ENCODE results near the gene HRH1. TPM values are rescaled to one million over a fixed set of nuclear protein-coding genes. Genes with fewer than 3 reads are reported as not detected.
A peak's percentile ranks its signal among the peaks of the same experiment; 100 is the strongest.

The HRH1 gene
- total and polyA plus RNA-seq, 10 of the 15 experiments (the other 5 are each of a cell fraction or from before 2014, with no cell fraction given) = not detected

DNA sequence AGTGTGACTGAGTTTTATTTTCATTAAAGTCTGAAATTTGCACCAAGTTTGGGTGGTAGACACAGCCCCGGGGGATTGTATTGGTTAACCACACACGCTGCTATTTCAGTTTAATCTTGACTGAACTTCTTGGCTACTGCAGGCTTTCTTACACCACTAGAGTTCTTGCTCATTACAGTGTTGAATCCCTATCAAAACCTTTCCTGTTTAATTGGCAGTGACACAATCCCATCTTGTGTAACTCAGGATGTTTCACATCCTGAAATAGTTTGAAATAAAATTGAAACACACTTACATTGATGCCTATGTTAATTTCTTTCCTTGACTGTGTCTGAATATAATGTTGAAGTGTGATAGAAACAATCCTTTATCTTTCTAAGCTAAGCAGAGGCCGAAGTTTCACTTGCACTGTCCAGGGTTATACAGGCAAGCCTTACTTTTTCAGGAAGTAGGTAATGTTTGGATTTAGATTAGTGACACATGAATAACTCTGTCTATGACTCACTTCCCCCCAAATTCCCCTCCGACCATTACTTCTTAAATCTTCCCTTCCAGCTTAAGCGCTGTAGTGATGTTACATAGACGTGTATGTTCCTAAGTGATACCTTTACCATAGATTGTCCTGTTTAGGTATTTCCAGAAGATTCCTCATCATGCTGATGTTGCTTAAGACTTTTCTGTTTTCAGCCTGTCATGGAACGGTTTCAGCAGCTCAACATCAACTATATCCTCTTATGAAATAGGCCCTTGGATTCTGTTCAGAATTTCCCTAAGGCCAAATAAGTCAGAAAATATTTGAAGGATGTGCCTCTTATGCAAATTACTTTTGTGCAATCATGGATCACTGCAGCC lies 134.7 kb downstream of the HRH1 start (continued):
- TF ChIP-seq, protein P1, sequence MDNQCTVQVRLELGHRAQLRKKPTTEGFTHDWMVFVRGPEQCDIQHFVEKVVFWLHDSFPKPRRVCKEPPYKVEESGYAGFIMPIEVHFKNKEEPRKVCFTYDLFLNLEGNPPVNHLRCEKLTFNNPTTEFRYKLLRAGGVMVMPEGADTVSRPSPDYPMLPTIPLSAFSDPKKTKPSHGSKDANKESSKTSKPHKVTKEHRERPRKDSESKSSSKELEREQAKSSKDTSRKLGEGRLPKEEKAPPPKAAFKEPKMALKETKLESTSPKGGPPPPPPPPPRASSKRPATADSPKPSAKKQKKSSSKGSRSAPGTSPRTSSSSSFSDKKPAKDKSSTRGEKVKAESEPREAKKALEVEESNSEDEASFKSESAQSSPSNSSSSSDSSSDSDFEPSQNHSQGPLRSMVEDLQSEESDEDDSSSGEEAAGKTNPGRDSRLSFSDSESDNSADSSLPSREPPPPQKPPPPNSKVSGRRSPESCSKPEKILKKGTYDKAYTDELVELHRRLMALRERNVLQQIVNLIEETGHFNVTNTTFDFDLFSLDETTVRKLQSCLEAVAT (IDR thresholded peaks at IDR 0.05) = peak; percentile 62; the same call in 1 of the 2 replicates
- TF ChIP-seq POLR2AphosphoS2 (IDR thresholded peaks at IDR 0.05; ENCODE audit: low read depth, low read length) = no peak
- TF ChIP-seq BMI1 (IDR thresholded peaks at IDR 0.05; ENCODE audit: borderline replicate concordance) = 0 out of 2 replicates have a peak, but pooled peaks have one; percentile 37
- TF ChIP-seq CBFB (IDR thresholded peaks at IDR 0.05; ENCODE audit: low read depth) = peak; percentile 70
- TF ChIP-seq SMARCA5 (IDR thresholded peaks at IDR 0.05) = peak; percentile 93
- TF ChIP-seq IKZF2 (IDR thresholded peaks at IDR 0.05) = peak; percentile 81 to 86
- peak; percentile 93 for TF ChIP-seq RUNX3 (IDR thresholded peaks at IDR 0.05; ENCODE audit: low read length)
- TF ChIP-seq, protein P2, sequence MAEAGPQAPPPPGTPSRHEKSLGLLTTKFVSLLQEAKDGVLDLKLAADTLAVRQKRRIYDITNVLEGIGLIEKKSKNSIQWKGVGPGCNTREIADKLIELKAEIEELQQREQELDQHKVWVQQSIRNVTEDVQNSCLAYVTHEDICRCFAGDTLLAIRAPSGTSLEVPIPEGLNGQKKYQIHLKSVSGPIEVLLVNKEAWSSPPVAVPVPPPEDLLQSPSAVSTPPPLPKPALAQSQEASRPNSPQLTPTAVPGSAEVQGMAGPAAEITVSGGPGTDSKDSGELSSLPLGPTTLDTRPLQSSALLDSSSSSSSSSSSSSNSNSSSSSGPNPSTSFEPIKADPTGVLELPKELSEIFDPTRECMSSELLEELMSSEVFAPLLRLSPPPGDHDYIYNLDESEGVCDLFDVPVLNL (IDR thresholded peaks at IDR 0.05; ENCODE audit: low read depth, low read length) = no peak
- no peak for TF ChIP-seq SMC3 (IDR thresholded peaks at IDR 0.05; ENCODE audit: borderline replicate concordance, low read length)
- peak; percentile 87 for TF ChIP-seq CREB1 (IDR thresholded peaks at IDR 0.05; ENCODE audit: low read depth)
- TF ChIP-seq FOXK2 (IDR thresholded peaks at IDR 0.05) = no peak
- TF ChIP-seq DPF2 (IDR thresholded peaks at IDR 0.05) = peak; percentile 91
- peak; percentile 40; the same call in 1 of the 2 replicates for TF ChIP-seq POLR2AphosphoS5 (IDR thresholded peaks at IDR 0.05; ENCODE audit: low read length)
